Metanephros (tissue), 2 donors: ENCODE data around the gene ONECUT3. TPM values are rescaled to one million over a fixed set of nuclear protein-coding genes. Genes with fewer than 3 reads are reported as not detected.

Experiments
- small RNA-seq: library from RNA; depleted of rRNA; stranded (forward); fragments of <200 nt; gene quantifications from one replicate; pipeline ENCODE3, GENCODE V24; 2014; ENCODE audit warnings: low replicate concordance
- total RNA-seq: library from RNA; depleted of rRNA; stranded (reverse); fragments of >200 nt; gene quantifications from one replicate; pipeline ENCODE4 v1.2.3, GENCODE V29; 2014

The ONECUT3 gene
- not detected for total RNA-seq

DNA sequence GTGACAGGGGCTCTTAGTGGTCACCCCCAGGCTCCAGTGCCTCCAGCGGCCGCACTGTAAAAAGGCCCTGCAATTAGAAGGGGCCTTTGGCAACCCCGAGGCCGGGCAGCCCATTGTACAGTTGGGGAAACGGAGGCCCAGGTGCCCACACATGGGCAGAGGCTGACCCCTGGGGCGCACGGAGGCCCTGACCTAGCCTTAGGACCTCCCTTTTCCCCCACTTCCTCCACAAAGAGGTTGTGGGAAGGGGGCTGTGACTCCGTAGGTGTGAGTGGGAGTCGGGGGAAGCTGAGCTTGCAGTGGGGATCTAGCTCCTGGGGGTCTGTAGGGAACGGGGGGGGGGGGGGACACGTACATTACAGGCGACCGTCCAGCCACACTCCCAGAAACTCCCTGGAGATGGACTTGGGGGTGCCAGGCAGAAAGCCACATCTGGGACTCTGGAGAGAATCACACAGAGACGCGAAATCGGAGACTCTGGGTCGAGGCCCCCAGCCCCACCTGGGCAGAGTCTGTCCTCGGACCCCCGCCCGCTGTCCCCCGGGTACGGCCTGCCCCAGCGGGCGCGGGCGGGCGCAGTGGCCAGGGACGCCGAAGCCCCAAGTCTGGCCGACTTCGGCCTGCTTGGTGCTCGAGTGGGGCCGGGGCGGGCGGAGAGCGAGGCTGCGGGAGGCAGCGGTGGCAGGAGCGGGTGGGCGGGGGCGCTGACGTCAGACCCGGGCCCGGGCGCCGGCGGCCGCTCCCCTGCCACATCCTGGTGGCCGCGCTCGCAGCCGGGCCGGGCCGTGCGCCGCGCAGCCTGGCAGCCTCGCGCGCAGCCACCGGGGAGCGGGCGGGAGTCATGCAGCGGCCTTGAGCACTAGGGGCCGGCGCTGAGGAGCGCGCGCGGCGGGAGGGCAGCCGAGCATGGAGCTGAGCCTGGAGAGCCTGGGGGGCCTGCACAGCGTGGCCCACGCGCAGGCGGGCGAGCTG is at the start of gene ONECUT3:
Gene ONECUT3, plus strand, starts transcription at position 750 of the 972 bp plus-strand sequence. Its CDS starts 157 bp downstream, at position 907.

DNA sequence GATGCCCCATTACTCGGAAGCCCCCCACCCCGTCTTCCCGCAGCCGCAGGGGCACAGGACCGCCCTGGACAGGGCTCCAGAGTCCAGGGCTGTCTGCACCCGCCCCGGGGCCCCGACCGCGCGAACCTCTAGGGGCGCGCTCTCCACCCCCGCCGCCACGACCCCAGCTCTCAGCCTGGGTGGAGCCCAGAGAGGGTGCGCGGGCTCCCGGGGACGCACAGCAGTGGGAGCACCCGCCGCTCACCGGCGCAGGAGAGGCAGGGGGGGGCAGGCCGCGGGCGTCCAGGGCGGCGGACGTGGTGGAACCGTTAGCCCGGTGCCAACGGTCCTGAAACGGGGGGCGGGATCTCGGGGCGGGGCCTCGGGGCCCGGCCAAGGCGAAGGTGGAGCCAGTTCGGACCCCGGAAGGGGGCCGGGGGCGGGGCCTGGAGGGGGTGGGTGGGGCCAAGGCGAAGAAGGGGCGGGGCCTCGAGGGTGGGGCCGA is 58.7 kb downstream of the ONECUT3 start, which contains the start of gene ATP8B3:
Gene ATP8B3, minus strand, starts transcription at position 335 of the 484 bp plus-strand sequence. CDS start 540 bp downstream, outside the sequence.

Small RNA genes within 50 kb of the gene (small RNA-seq; reads per million reads assigned to genes)
- not detected for gene RF00017

Other genes with a start within 250 kb of the ONECUT3 start
- gene ADAMTSL5, start 240.5 kb upstream of the ONECUT3 start, total RNA-seq = 2.7 TPM
- gene PLK5, start 229.4 kb upstream of the ONECUT3 start, total RNA-seq = 0.12 TPM
- 52.7 TPM for gene MEX3D, start 185.2 kb upstream of the ONECUT3 start, total RNA-seq
- gene MBD3, start 160.6 kb upstream of the ONECUT3 start, total RNA-seq = 74.8 TPM
- 49.7 TPM for gene UQCR11, start 148.0 kb upstream of the ONECUT3 start, total RNA-seq
- gene TCF3, start 100.9 kb upstream of the ONECUT3 start, total RNA-seq = 80.4 TPM
- gene ATP8B3, start 58.8 kb downstream of the ONECUT3 start, total RNA-seq = 1.9 TPM
- 30.2 TPM for gene REXO1, start 95.0 kb downstream of the ONECUT3 start, total RNA-seq
- gene KLF16, start 110.1 kb downstream of the ONECUT3 start, total RNA-seq = 9.1 TPM
- gene ABHD17A, start 132.0 kb downstream of the ONECUT3 start, total RNA-seq = 64.2 TPM
- 5.8 TPM for gene ADAT3, start 151.9 kb downstream of the ONECUT3 start, total RNA-seq
- gene SCAMP4, start 151.9 kb downstream of the ONECUT3 start, total RNA-seq = 67.3 TPM
- 61.0 TPM for gene CSNK1G2, start 187.7 kb downstream of the ONECUT3 start, total RNA-seq